ENCODE results near the gene COBLL1.

COBLL1 gene

GRCh38 chr2:164847291-164847690 lies 5.7 kb upstream of the COBLL1 start:
- Histone ChIP-seq H3K9ac (ENCODE audit: low read length) (no peak overlapping the region), H3K27me3 (ENCODE audit: control insufficient read depth, insufficient read depth, low read length) (no peaks in the 10 kb centered on the region), H3K27ac (ENCODE audit: low read depth, low read length) (no peak overlapping the region), H3K36me3 (ENCODE audit: control insufficient read depth, insufficient read depth, low read length) (no peaks in the 10 kb centered on the region), H3K4me3 (ENCODE audit: low read length) (no peak overlapping the region), H3K4me1 (ENCODE audit: control insufficient read depth, insufficient read depth, low read length) (no peaks in the 10 kb centered on the region)

GRCh38 chr2:164846276-164846675 lies 4.7 kb upstream of the COBLL1 start:
- Histone ChIP-seq H3K9ac (ENCODE audit: low read length) (no peak overlapping the region), H3K36me3 (ENCODE audit: control insufficient read depth, insufficient read depth, low read length) (no peaks in the 10 kb centered on the region), H3K27ac (ENCODE audit: low read depth, low read length) (no peak overlapping the region), H3K4me3 (ENCODE audit: low read length) (no peak overlapping the region), H3K27me3 (ENCODE audit: control insufficient read depth, insufficient read depth, low read length) (no peaks in the 10 kb centered on the region), H3K4me1 (ENCODE audit: control insufficient read depth, insufficient read depth, low read length) (no peaks in the 10 kb centered on the region)

- Histone ChIP-seq H3K4me3 (ENCODE audit: low read length) (no peak overlapping the region), H3K9ac (ENCODE audit: low read length) (no peak overlapping the region), H3K27ac (ENCODE audit: low read depth, low read length) (no peak overlapping the region), H3K36me3 (ENCODE audit: control insufficient read depth, insufficient read depth, low read length) (no peaks in the 10 kb centered on the region), H3K27me3 (ENCODE audit: control insufficient read depth, insufficient read depth, low read length) (no peaks in the 10 kb centered on the region), H3K4me1 (ENCODE audit: control insufficient read depth, insufficient read depth, low read length) (no peaks in the 10 kb centered on the region)
These were observed 1.8 kb upstream of the COBLL1 start for GRCh38 chr2:164843346-164843911.

- no peak overlapping the region for H3K27ac ChIP-seq (ENCODE audit: low read depth, low read length)
- H3K36me3 ChIP-seq (ENCODE audit: control insufficient read depth, insufficient read depth, low read length), result no peaks in the 10 kb centered on the region
- no peaks in the 10 kb centered on the region for H3K27me3 ChIP-seq (ENCODE audit: control insufficient read depth, insufficient read depth, low read length)
- H3K4me1 ChIP-seq (ENCODE audit: control insufficient read depth, insufficient read depth, low read length), result no peaks in the 10 kb centered on the region
- H3K4me3 ChIP-seq (ENCODE audit: low read length), result peak overlapping the region; percentile 63
- no peak overlapping the region for H3K9ac ChIP-seq (ENCODE audit: low read length)
These were observed 972 bp upstream of the COBLL1 start for GRCh38 chr2:164842624-164842966.

- H3K27me3 ChIP-seq (ENCODE audit: control insufficient read depth, insufficient read depth, low read length), result no peaks in the 10 kb centered on the region
- no peaks in the 10 kb centered on the region for H3K4me1 ChIP-seq (ENCODE audit: control insufficient read depth, insufficient read depth, low read length)
- H3K9ac ChIP-seq (ENCODE audit: low read length), result peak overlapping the region; percentile 82
- peak overlapping the region; percentile 83 for H3K27ac ChIP-seq (ENCODE audit: low read depth, low read length)
- H3K4me3 ChIP-seq (ENCODE audit: low read length), result peak overlapping the region; percentile 63
- H3K36me3 ChIP-seq (ENCODE audit: control insufficient read depth, insufficient read depth, low read length), result no peaks in the 10 kb centered on the region
These were observed 499 bp downstream of the COBLL1 start for GRCh38 chr2:164840930-164841718.

- H3K27ac ChIP-seq (ENCODE audit: low read depth, low read length), result peak overlapping the region; percentile 83
- no peaks in the 10 kb centered on the region for H3K27me3 ChIP-seq (ENCODE audit: control insufficient read depth, insufficient read depth, low read length)
- H3K4me3 ChIP-seq (ENCODE audit: low read length), result peak overlapping the region; percentile 63
- no peak overlapping the region for H3K9ac ChIP-seq (ENCODE audit: low read length)
- no peaks in the 10 kb centered on the region for H3K36me3 ChIP-seq (ENCODE audit: control insufficient read depth, insufficient read depth, low read length)
- H3K4me1 ChIP-seq (ENCODE audit: control insufficient read depth, insufficient read depth, low read length), result no peaks in the 10 kb centered on the region
These were observed 1.1 kb downstream of the COBLL1 start for GRCh38 chr2:164840458-164840929.

GRCh38 chr2:164839914-164840457 lies 1.6 kb downstream of the COBLL1 start:
- Histone ChIP-seq H3K4me3 (ENCODE audit: low read length) (peak overlapping the region; percentile 63), H3K27ac (ENCODE audit: low read depth, low read length) (peak overlapping the region; percentile 83), H3K36me3 (ENCODE audit: control insufficient read depth, insufficient read depth, low read length) (no peaks in the 10 kb centered on the region), H3K9ac (ENCODE audit: low read length) (no peak overlapping the region), H3K4me1 (ENCODE audit: control insufficient read depth, insufficient read depth, low read length) (no peaks in the 10 kb centered on the region), H3K27me3 (ENCODE audit: control insufficient read depth, insufficient read depth, low read length) (no peaks in the 10 kb centered on the region)

GRCh38 chr2:164837807-164838206 lies 3.8 kb downstream of the COBLL1 start:
- Histone ChIP-seq H3K4me1 (ENCODE audit: control insufficient read depth, insufficient read depth, low read length) (no peaks in the 10 kb centered on the region), H3K27ac (ENCODE audit: low read depth, low read length) (no peak overlapping the region), H3K9ac (ENCODE audit: low read length) (no peak overlapping the region), H3K27me3 (ENCODE audit: control insufficient read depth, insufficient read depth, low read length) (no peaks in the 10 kb centered on the region), H3K4me3 (ENCODE audit: low read length) (no peak overlapping the region), H3K36me3 (ENCODE audit: control insufficient read depth, insufficient read depth, low read length) (no peaks in the 10 kb centered on the region)

- H3K4me3 ChIP-seq (ENCODE audit: low read length), result no peak overlapping the region
These were observed 4.7 kb downstream of the COBLL1 start for GRCh38 chr2:164836907-164837306.

GRCh38 chr2:164835302-164835701 lies 6.3 kb downstream of the COBLL1 start:
- Histone ChIP-seq H3K4me1 (ENCODE audit: control insufficient read depth, insufficient read depth, low read length) (no peaks in the 10 kb centered on the region), H3K9ac (ENCODE audit: low read length) (no peak overlapping the region), H3K27me3 (ENCODE audit: control insufficient read depth, insufficient read depth, low read length) (no peaks in the 10 kb centered on the region), H3K36me3 (ENCODE audit: control insufficient read depth, insufficient read depth, low read length) (no peaks in the 10 kb centered on the region), H3K4me3 (ENCODE audit: low read length) (no peak overlapping the region), H3K27ac (ENCODE audit: low read depth, low read length) (no peak overlapping the region)

More at GRCh38 chr2:164836907-164837306, 4.7 kb downstream of the COBLL1 start:
- no peaks in the 10 kb centered on the region for H3K36me3 ChIP-seq (ENCODE audit: control insufficient read depth, insufficient read depth, low read length)
- no peak overlapping the region for H3K27ac ChIP-seq (ENCODE audit: low read depth, low read length)
- no peaks in the 10 kb centered on the region for H3K27me3 ChIP-seq (ENCODE audit: control insufficient read depth, insufficient read depth, low read length)
- H3K4me1 ChIP-seq (ENCODE audit: control insufficient read depth, insufficient read depth, low read length), result no peaks in the 10 kb centered on the region
- H3K9ac ChIP-seq (ENCODE audit: low read length), result no peak overlapping the region

GRCh38 chr2:164831887-164832286 lies 9.7 kb downstream of the COBLL1 start:
- Histone ChIP-seq H3K27ac (ENCODE audit: low read depth, low read length) (no peak overlapping the region), H3K4me1 (ENCODE audit: control insufficient read depth, insufficient read depth, low read length) (no peaks in the 10 kb centered on the region), H3K27me3 (ENCODE audit: control insufficient read depth, insufficient read depth, low read length) (no peaks in the 10 kb centered on the region), H3K4me3 (ENCODE audit: low read length) (no peak overlapping the region), H3K36me3 (ENCODE audit: control insufficient read depth, insufficient read depth, low read length) (no peaks in the 10 kb centered on the region), H3K9ac (ENCODE audit: low read length) (no peak overlapping the region)

GRCh38 chr2:164831180-164831579 lies 10.4 kb downstream of the COBLL1 start:
- H3K27me3 ChIP-seq (ENCODE audit: control insufficient read depth, insufficient read depth, low read length), result no peaks in the 10 kb centered on the region
- H3K9ac ChIP-seq (ENCODE audit: low read length), result no peak overlapping the region
- H3K4me1 ChIP-seq (ENCODE audit: control insufficient read depth, insufficient read depth, low read length), result no peaks in the 10 kb centered on the region
- H3K4me3 ChIP-seq (ENCODE audit: low read length), result no peak overlapping the region
- H3K27ac ChIP-seq (ENCODE audit: low read depth, low read length), result no peak overlapping the region
- no peaks in the 10 kb centered on the region for H3K36me3 ChIP-seq (ENCODE audit: control insufficient read depth, insufficient read depth, low read length)

All from rectal smooth muscle tissue (tissue), 1 donor.